Stromal cell of bone marrow (primary cell): ENCODE measurements around the gene OPRD1.

Experiments
- DNase-seq: peaks from one replicate; pipeline ENCODE4 v3.0.0-alpha.2; 2012; ENCODE audit warnings: low read depth

Gene OPRD1

GRCh38 chr1:28885977-28886730 lies 74.2 kb downstream of the OPRD1 start:
- no peak for DNase-seq

- peak; percentile 54 for DNase-seq
Measured at GRCh38 chr1:28886731-28887418, 74.9 kb downstream of the OPRD1 start.

- DNase-seq = no peak
Measured at GRCh38 chr1:28887419-28887834, 75.5 kb downstream of the OPRD1 start.

GRCh38 chr1:28887835-28888682 lies 76.1 kb downstream of the OPRD1 start:
- no peak for DNase-seq

- no peak for DNase-seq
Measured at GRCh38 chr1:28888915-28889314, 76.9 kb downstream of the OPRD1 start.

GRCh38 chr1:28889357-28889756 lies 77.4 kb downstream of the OPRD1 start:
- no peak for DNase-seq

GRCh38 chr1:28890435-28890834 lies 78.5 kb downstream of the OPRD1 start:
- DNase-seq = no peak

GRCh38 chr1:28890836-28891235 lies 78.9 kb downstream of the OPRD1 start:
- no peak for DNase-seq

- no peak for DNase-seq
Measured at GRCh38 chr1:28891256-28891655, 79.3 kb downstream of the OPRD1 start.

GRCh38 chr1:28893403-28894102 lies 81.6 kb downstream of the OPRD1 start:
- DNase-seq = peak; percentile 19

- DNase-seq = no peak
Measured at GRCh38 chr1:28894785-28895184, 82.8 kb downstream of the OPRD1 start.

GRCh38 chr1:28895896-28896608 lies 84.1 kb downstream of the OPRD1 start:
- DNase-seq = no peak

- DNase-seq = no peak
Measured at GRCh38 chr1:28896609-28896986, 84.6 kb downstream of the OPRD1 start.

- no peak for DNase-seq
Measured at GRCh38 chr1:28897789-28898188, 85.8 kb downstream of the OPRD1 start.

- DNase-seq = no peak
Measured at GRCh38 chr1:28898405-28898881, 86.5 kb downstream of the OPRD1 start.

GRCh38 chr1:28899267-28899666 lies 87.3 kb downstream of the OPRD1 start:
- no peak for DNase-seq

- no peak for DNase-seq
Measured at GRCh38 chr1:28900562-28900961, 88.6 kb downstream of the OPRD1 start.

- DNase-seq = no peak
Measured at GRCh38 chr1:28902738-28903137, 90.8 kb downstream of the OPRD1 start.

- no peak for DNase-seq
Measured at GRCh38 chr1:28905921-28906666, 94.1 kb downstream of the OPRD1 start.

GRCh38 chr1:28909198-28909597 lies 97.2 kb downstream of the OPRD1 start:
- DNase-seq = no peak
